HG03469 (cell line): ENCODE measurements around the gene PDE5A.
"Not testable (repeated sequence)": the region's sequence is repeated elsewhere in the genome, so short reads cannot be mapped to it uniquely, and the experiment has no call there.

Experiments used
- ATAC-seq: cut with Tn5 transposase; IDR thresholded peaks from one replicate; pipeline ENCODE4 v1.9.1; 2021; ENCODE audit warnings: mild to moderate bottlenecking, moderate library complexity, moderate number of reproducible peaks; ENCODE audit not compliant: unreplicated experiment

Gene PDE5A

DNA sequence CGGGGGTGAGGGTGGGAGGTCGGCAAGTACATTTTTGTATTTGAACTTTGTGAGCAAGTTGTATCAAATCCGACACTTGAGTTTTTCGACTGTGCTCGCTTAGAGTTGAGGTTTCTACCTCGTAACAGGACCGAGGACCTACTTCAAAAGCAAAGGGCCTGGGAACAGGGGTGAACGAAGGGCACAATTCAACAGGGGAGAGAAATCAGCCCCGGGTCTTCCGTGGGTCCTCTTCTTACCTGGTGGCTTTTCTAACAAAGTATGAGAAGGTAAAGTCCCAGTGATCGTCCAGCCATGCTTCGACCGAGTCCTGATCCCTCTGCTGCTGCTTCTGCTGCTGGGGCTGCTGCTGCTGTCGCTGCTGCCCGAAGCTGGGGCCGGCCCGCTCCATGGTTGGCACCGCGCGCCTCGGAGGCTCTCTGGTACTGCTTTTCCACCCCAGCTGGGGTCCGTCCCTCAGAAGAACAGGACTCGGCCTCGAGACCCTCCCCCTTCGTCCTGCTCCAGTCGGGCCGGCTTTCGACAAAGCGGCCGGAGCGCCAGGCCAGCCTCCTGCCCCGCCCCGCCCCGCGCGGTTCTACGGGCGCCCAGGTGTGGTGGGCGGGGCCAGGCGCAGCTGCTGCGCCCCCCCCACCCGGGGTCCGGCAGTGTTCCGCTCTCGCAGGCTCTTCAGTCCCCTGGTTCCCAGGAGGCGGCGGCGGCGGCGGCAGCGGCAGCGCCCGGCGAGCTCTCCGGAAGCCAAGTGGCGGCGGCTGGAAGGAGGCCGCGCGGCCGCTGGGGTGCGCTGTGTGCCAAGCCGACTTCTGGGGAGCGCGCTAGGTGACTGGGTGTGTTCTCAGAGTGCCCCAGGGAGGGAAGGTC lies at the start of gene PDE5A:
TSS of gene PDE5A (minus strand) at position 524 of the 861 bp plus-strand sequence. CDS start at position 391, 133 bp downstream.
- peak; percentile 93 for ATAC-seq

DNA sequence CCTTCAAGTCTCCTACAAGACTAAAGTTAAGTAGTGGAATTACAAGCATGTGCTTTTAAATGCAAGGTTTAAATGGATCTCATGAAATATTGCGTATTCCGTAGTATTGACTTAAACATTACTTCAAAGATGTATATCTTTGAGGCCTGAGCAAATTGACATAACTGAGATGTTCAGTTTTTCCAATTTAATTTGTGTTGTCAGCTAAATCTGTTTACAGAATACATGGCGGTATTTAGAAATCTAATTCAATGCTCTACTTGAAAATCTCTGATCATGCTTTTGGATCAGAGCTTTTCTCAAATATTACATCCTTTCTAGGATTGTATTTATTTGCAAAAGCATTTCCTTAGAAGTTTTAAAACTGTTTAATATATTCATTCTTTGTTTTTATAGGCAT lies 47.5 kb upstream of the PDE5A start:
- ATAC-seq = no peak

DNA sequence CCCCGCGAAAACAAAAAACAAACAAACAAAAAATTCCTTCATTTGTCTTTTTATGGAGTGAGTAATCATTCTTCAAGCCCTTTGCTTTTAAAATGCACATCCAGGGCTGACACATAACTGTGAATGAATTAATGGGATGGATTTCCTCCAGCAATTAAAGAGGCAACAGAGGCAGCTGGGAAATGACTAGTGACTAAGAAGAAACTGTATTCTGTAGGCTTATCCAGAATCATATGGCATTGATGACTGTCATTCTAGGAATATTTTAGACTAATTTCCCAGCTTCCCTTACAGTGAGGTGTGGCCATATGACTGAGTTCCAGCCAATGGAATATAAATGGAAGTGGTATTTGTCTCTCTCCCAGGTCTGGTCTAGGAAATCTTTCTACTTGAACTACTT lies 46.8 kb upstream of the PDE5A start:
- no peak for ATAC-seq

DNA sequence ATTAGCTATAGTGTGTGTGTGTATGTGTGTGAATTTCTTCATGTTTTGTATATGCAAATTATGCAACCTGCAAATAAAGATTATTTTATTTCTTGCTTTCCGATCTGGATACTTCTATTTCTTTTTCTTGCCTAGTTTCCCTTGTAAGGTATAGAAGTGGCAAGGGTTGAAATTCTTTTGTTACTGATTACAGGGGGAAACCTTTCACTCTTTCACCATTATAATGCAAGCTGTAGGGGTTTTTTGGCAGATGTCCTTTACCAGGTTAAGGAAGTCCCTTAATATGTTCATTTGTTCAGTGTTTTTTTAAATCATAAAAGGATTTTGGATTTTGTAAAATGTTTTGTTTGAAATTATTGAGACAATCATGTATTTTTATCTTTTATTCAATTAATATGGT lies 44.3 kb upstream of the PDE5A start:
- no peak for ATAC-seq

DNA sequence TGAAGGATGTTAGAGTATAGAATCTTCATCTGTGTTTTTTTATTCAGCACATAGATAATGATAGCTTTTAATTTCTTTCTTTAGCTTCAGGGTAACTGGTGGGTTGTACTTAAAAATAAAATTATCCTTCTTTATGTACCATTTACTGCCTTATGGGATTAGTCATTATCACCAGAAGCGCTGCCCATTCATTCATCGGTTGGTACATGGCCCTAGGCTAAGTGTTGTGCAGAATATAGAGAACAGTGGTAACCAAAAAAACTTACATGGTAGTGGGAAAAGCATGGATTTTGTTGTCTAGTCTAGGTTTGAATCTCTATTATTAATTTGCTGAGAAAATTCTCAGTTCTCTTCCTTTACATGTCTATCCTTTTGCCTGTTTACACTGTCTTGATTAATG lies 43.5 kb upstream of the PDE5A start:
- ATAC-seq = no peak

DNA sequence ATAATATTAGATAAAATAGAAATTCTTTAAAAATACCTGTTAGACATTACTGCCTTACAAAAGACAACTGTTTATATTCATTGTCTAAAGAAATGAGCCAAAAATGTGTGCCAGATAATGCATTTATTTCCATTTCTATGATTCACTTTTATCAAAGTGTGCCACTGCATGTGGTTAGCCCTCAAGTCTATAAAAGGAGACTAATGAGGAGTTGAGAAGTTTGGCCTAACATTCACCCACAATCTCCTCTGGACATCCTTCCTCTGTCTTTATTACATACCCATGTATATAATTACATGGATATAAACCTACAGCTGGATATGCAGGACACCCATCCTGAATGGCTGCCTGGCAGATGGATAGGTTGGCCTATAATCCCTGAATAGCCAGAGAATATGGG lies 42.6 kb upstream of the PDE5A start:
- no peak for ATAC-seq

DNA sequence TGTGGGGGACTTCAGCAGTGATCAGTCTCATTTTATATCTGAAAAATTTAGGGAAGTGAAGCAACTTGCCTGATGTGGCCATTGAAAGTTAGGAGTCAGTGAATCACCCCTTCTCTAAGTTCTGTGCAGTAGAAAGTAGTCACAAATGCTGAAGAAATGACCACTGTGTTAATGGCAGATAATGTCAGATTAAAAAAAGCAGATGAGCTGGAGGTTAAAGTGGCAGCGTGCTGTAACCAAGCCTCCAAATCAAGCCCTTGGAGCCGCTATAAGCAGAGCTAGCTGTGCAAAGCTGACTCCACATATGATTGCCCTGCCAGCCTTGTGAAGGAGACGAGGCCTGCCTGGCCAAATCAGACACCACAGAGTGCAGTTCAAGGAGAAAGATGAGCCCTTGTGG lies 39.2 kb upstream of the PDE5A start:
- ATAC-seq = no peak

DNA sequence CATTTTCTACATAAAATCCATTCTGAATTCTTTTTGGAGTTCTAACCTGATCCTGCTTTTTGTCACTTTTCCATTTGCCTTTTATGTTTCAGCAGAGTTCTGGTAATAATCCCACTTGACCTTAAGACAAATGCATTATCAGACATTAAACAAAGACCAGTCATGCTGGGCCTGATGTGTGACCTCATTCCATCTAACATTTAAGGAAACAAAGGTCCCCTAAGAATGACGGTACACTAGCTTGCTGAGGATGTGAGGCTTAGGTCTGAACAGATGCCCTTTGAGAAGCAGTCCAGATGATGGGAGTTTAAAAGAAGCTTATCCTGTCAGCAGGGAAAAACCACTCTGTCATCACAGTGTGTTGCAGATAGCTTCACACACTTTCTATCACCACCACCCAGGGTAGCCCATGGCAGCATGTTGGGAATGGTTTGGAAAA lies 38.1 kb upstream of the PDE5A start:
- no peak for ATAC-seq

DNA sequence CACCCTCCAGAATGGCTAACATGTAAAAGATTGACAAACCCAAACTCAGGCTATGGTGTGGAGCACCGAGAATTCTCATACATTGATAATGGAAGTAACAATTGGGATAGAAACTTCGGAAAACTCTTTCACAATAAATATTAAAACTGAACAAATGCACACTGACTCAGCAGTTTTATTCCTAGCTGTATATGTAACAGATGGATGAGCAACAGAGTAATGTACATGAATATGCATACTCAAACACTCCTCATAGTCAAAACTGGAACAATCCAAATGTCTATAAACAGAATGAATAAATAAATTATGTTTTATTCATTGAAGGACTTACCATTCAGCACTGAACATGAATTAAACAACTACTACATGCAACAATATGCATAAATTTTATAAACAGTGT lies 37.1 kb upstream of the PDE5A start:
- no peak for ATAC-seq

DNA sequence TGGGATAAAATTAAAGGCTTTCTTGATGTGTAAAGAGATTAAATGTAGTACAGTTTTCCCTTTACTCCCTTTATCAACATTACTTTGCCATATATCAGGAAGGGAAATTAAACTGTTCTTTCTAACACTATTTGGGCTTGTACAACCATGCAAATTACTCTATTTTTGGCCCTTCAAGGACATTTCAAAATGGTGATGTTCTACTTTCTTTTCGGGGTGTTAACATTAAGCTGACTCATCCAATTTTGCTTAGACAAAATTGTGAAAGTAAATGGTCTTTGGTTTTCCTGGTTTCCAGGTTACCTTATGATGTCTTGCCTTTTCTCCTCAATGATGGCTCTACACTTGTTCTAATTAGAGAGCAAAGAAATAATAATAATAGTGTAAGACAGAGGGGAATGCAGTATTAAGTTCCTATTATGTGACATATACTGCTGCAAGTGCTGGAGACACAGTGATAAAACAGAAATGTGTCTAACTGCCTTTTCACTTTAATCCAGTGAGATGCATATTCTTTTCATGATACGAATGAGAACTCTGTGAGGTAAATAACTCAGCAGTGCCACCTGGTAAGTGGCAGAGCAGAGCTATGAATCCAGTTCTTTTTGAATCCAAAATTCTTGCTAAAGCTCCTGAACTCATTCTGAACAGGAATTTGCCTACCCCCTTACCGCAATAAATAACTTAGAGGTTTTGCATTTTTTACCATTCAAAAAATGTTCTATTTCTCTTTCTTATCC lies 35.7 kb upstream of the PDE5A start:
- ATAC-seq = no peak

DNA sequence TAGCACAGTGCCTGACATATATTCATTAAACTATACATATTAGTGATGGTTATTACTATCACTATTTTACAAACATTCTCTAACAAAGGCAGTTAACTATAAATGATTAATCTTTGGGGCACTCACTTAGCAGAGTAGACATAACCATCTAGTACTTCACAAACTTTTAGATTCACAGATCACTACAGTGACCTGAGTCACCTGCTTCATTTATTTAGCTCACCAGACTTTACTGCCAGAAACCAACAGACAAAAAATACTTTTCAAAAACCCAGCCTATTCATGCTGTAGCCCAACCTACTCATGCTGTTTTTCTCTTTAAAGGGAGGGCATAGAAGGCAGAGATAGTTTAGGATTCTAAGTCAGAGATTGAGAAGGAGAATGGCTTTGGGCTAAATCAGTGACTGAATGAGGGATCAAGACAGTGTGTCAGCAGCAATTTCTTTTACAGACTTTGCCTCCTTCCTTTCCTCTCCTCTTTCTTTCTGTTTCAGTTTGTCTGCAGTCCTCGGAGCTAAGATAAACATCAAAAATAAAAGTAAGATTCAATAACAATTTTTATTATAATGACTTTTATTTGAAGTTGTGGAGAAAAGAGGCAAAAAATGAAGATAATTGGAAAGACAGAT lies 34.7 kb upstream of the PDE5A start:
- no peak for ATAC-seq

DNA sequence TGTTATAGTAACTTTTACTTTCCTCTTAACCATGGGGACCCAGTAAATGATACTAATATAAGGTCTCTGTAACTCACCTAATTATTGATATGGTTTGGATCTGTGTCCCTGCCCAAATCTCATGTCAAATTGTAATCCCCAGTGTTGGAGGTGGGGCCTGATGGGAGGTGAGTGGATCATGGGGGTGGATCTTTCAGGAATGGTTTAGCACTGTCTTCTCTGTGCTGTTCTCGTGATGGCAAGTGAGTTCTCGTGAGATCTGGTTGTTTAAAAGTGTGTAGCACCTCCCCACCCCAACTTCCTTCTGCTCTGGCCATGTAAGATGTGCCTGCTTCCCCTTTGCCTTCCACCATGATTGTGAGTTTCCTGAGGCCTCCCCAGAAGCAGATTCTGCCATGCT lies 34.0 kb upstream of the PDE5A start:
- not testable (repeated sequence) for ATAC-seq

DNA sequence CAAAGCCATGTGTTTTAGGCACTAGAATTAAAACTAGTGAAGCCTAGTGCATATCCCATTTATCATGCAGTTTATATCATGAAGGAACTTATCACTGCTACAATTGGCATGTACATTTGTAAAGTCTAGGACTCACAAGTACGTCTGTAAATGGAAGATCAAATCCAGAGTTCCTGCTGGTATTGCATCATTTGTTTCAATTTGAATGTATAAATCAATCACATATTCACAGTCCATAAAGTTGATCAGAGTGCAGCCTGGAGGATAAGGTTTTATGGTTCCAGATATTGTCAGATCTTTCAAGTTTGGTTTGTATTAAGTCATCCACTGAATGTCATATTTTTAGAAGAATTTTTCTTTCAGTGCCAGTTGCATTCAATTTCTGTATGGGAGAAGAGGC lies 32.6 kb upstream of the PDE5A start:
- ATAC-seq = no peak

DNA sequence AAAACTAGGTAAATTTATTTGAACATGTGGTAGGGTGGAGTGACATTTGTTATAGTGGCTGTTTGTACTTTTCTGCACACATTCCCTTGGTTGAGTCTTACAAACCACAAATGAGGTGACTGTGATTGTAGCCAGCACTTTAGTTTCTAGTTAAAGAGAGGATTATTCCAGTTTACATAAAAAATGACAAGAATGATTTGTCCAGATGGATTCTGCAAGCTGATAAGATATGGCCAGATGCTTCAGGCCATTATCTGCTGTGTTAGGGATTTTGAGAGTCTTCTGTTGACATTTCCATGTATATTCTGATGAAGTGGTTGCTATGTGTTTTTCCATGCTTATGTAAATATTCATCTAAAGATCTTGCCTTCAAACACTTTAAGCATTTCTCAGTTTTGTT lies 31.0 kb upstream of the PDE5A start:
- no peak for ATAC-seq

DNA sequence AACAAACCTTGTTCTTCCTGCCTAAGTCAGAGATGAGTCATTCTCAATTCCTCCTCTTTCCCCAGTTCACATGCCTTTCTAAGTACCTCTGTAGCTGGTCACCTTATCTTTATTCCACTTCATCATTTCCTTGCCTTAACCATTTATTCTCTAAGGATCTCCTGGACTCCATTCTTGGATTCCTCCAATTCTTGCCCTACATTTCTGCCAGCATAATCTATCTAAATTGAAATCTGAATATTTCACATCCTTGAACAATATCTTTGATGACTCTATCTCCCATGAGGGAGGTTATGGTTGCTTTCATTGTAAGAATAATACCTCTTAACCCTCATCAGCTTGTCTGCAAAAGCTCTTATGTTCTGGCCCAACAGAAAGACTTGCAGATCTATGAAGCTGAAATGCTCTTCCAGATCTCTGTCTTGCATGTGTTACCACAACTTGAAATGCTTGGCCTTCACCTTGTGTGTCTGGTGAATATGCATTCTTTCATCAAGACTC lies 28.6 kb upstream of the PDE5A start:
- no peak for ATAC-seq

DNA sequence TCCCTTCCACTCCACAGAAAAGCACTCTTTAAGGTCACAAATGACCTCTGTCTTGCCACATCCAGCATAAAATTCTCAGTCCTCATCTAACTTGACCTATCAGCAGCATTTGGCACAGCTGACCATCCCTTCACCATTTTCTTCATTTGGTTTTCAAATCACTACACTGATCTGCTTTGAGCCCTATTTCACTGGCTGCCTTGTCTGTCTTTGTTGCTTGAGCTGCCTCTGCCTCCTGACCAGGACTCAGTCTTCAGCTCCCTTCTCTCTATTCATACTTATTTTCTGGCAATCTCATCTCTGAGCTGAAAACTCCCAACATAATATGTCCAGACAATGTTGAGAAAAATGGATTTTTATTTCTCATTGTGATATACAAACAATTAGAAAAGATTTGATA lies 27.7 kb upstream of the PDE5A start:
- ATAC-seq = no peak

DNA sequence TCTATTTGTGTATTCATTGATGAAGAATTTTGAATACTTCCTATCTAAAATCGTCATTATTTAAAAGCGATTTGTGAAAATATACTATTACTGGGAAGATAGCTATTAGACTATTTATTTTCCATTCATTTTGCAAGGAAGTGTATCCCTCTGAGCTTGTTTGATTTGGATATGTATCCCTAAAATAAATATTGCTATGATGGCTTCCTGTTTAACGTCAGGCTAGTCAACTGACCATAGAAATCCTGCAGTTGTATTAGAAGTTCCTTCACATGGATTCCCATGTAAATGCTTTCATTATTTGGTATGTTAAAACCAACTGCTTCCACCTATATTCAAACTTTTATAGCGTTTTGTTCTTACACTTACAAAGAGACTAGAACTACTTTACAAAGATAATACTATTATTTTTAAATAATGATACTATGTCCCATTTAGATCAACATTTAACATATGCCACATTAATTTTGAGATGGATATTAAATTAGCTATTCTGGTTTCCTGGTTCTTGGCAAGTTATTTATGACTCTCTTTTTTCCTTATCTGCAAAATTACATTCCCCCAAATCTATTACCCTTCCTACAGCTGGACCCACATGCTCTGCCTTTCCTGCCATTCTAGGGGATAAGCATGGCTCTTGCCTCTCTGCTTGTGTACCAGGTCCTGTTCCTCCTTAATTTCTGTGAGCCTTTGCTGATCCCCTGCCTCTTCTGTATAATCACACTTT lies 26.7 kb upstream of the PDE5A start:
- no peak for ATAC-seq

DNA sequence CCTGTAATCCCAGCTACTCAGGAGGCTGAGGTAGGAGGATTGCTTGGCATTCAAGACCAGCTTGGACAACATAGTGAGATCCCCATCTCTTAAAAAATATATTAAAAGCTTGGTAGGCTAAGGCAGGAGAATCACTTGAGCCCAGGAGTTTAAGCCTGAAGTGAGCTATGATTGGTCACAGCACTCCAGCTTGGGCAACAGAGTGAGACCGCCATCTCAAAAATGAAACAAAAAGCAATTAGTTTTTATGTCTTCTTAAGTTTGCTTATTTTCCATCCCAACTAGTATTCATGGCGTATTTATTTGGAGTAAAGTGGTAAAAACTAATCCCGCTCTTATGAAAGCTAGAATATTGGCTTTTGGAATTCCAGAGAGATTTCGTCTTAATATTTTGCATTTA lies 25.4 kb upstream of the PDE5A start:
- ATAC-seq = no peak

DNA sequence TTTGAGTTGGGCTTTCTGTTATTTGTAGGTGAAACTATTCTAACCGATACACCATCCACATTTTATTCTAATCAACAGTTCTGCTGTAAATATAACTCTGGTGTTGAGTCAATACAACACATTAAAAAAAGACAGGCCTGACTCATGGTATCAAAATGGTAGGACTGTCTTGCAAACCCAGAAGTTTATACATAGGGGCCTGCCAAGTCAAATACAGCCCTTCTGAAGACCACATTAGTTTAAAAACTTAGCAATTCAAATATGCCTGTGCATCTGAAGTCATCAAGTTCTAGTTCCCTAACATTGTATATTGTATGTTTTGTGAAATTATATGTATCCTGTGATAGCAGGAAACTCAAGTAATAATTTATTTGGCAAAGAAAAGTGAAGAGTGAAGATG lies 24.4 kb upstream of the PDE5A start:
- no peak for ATAC-seq

DNA sequence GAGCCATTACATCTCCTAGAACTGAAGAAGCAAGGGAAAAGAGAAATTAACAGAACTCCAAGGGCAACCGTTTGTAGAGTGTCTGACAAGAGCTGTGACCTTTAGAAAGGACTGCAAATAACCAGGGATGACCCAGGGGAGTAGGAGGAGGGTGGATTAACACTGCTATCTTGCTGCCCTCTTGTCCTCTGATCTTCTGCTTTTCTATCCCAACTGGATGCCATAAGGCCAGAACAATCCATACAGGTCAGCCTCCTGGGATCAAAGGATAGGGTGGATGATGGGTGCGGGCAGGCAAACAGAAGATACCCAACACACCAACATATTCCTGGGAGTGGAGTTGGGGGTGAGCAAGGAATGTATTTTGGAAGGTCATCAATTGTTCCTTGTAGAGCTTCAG lies 19.8 kb upstream of the PDE5A start:
- no peak for ATAC-seq

DNA sequence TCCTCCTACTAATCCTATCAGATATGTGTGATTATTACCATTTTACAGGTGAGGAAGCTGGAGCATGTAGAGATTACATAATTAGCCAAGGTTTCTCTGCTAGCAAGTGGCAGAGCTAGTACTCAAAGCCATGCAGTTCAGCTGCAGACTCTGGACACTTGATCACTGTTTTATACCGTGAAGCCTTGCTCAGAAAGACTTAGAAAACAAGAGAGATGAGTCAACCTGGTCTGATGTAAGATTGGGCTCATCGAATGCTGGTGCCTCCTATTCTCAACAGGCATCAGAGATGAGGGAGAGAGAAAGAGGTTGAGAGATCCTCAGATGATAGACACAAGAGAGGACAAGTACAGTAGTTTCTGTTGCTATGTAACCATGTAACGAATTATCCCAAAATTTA lies 19.0 kb upstream of the PDE5A start:
- ATAC-seq = no peak
